ENCODE data around the gene POGK. TPM values are rescaled to one million over a fixed set of nuclear protein-coding genes. Genes with fewer than 3 reads are reported as not detected.
A peak's percentile ranks its signal among the peaks of the same experiment; 100 is the strongest.

Gene POGK
- total RNA-seq, 2 experiments from 2014 or later = 16.1 to 17.6 TPM

DNA sequence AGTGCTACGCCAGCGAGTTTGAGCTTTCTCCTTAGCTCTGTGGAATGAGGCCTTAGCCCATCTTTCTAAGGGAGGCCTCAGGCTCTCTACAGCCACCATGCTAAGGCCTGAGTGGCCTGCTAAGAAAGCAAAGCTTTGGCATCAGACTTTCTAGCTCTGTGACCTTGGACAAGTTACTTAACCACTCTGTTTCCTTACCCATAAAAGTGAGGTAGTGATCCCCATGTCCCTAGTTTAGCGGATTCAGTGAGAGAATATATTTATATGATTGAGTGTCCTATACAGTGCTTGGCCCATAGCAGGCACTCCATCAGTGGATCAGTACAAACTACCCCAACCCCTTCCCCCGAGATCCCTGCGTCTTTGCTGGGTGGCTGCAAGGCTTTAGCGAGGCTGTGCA is 4.0 kb downstream of the POGK start:
- no peaks in the 10 kb centered on the region for H3K9me3 ChIP-seq (ENCODE audit: control insufficient read depth in 1 of 2, insufficient read depth in 1 of 2, low read length in 2 of 2)
- peaks cover 55% of the 10 kb centered on the region for H3K4me1 ChIP-seq (ENCODE audit: insufficient read depth, low read length)
- intact Hi-C loops (cut with DNase I, micrococcal nuclease) = no loop called here
- H3K9me3 Mint-ChIP-seq = no peaks in the 10 kb centered on the region
- ChIA-PET CTCF (no interaction called here), POLR2A (interaction anchor here (2.1 kb wide), 1 partner anchor 33 kb away, joined by 5 read pairs; the partner anchor contains the start of gene TADA1)
- H3K4me3 Mint-ChIP-seq = no peak overlapping the region
- H3K4me1 Mint-ChIP-seq (ENCODE audit: low read depth) = peaks cover 85% of the 10 kb centered on the region
- peak overlapping the region; percentile 75 for H3K27ac Mint-ChIP-seq
- TF ChIP-seq, protein P1, sequence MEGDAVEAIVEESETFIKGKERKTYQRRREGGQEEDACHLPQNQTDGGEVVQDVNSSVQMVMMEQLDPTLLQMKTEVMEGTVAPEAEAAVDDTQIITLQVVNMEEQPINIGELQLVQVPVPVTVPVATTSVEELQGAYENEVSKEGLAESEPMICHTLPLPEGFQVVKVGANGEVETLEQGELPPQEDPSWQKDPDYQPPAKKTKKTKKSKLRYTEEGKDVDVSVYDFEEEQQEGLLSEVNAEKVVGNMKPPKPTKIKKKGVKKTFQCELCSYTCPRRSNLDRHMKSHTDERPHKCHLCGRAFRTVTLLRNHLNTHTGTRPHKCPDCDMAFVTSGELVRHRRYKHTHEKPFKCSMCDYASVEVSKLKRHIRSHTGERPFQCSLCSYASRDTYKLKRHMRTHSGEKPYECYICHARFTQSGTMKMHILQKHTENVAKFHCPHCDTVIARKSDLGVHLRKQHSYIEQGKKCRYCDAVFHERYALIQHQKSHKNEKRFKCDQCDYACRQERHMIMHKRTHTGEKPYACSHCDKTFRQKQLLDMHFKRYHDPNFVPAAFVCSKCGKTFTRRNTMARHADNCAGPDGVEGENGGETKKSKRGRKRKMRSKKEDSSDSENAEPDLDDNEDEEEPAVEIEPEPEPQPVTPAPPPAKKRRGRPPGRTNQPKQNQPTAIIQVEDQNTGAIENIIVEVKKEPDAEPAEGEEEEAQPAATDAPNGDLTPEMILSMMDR (IDR thresholded peaks at IDR 0.05) = no peak
- DNase-seq = no peak
- H3K27ac ChIP-seq (ENCODE audit: low read depth in 1 of 2, low read length in 2 of 2) = no peak overlapping the region
- no peaks in the 10 kb centered on the region for H3K27me3 Mint-ChIP-seq
- no peaks in the 10 kb centered on the region for H3K27me3 ChIP-seq (ENCODE audit: control insufficient read depth in 1 of 2, insufficient read depth in 2 of 2, low read length in 2 of 2)
- H3K4me3 ChIP-seq (ENCODE audit: low read length) = no peak overlapping the region
- peaks cover 80% of the 10 kb centered on the region for H3K36me3 Mint-ChIP-seq (ENCODE audit: low read depth)
- ATAC-seq (ENCODE audit: poor library complexity) = no peak
- H3K36me3 ChIP-seq (ENCODE audit: insufficient read depth, low read length) = peaks cover 74% of the 10 kb centered on the region

GRCh38 chr1:166843769-166844596 is 4.7 kb downstream of the POGK start:
- Histone ChIP-seq H3K4me1 (ENCODE audit: insufficient read depth, low read length) (peaks cover 48% of the 10 kb centered on the region), H3K27ac (ENCODE audit: low read depth in 1 of 2, low read length in 2 of 2) (no peak overlapping the region), H3K27me3 (ENCODE audit: control insufficient read depth in 1 of 2, insufficient read depth in 2 of 2, low read length in 2 of 2) (no peaks in the 10 kb centered on the region), H3K36me3 (ENCODE audit: insufficient read depth, low read length) (peaks cover 81% of the 10 kb centered on the region), H3K9me3 (ENCODE audit: control insufficient read depth in 1 of 2, insufficient read depth in 1 of 2, low read length in 2 of 2) (no peaks in the 10 kb centered on the region), H3K4me3 (ENCODE audit: low read length) (no peak overlapping the region)
- DNase-seq (no peak), ATAC-seq (ENCODE audit: poor library complexity) (no peak)
- Mint-ChIP-seq H3K4me1 (ENCODE audit: low read depth) (peaks cover 79% of the 10 kb centered on the region), H3K9me3 (no peaks in the 10 kb centered on the region), H3K4me3 (no peak overlapping the region), H3K27me3 (no peaks in the 10 kb centered on the region), H3K36me3 (ENCODE audit: low read depth) (peaks cover 87% of the 10 kb centered on the region), H3K27ac (peak overlapping the region; percentile 75)
- ChIA-PET CTCF (interaction anchor here (1.0 kb wide), 1 partner anchor 12 kb away, joined by 3 read pairs; no protein-coding TSS in a partner anchor), POLR2A (interaction anchor here (2.1 kb wide), 1 partner anchor 32 kb away, joined by 5 read pairs; the partner anchor contains the start of gene TADA1)
- TF ChIP-seq, protein P1 (IDR thresholded peaks at IDR 0.05) = no peak
- intact Hi-C loops (cut with DNase I, micrococcal nuclease) = no loop called here

DNA sequence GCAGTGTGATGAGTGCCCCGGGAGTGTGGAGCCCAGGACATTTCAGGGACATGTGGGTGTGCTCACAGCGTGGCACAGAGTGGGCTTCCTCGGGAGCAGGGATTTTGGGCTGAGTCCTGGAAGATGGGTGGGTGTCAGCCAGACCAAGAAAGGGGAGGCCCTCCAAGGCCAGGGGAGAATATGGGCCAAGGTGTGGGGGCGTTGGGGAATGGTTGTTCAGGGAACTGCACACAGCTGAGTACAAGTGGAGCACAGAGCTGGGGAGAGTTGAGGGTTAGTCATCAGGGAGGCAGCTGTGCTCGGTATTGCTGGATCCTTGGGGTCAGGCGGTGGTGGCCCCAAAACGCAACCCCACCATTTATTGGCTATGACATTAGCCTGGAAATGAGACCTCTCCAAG is 5.5 kb downstream of the POGK start:
- intact Hi-C loops (cut with DNase I, micrococcal nuclease) = no loop called here
- Mint-ChIP-seq H3K27ac (peak overlapping the region; percentile 75), H3K27me3 (no peaks in the 10 kb centered on the region), H3K36me3 (ENCODE audit: low read depth) (peaks cover 95% of the 10 kb centered on the region), H3K9me3 (no peaks in the 10 kb centered on the region), H3K4me1 (ENCODE audit: low read depth) (peaks cover 77% of the 10 kb centered on the region), H3K4me3 (no peak overlapping the region)
- TF ChIP-seq, protein P1 (IDR thresholded peaks at IDR 0.05) = no peak
- no peaks in the 10 kb centered on the region for H3K27me3 ChIP-seq (ENCODE audit: control insufficient read depth in 1 of 2, insufficient read depth in 2 of 2, low read length in 2 of 2)
- POLR2A ChIA-PET = no interaction called here
- peaks cover 89% of the 10 kb centered on the region for H3K36me3 ChIP-seq (ENCODE audit: insufficient read depth, low read length)
- H3K9me3 ChIP-seq (ENCODE audit: control insufficient read depth in 1 of 2, insufficient read depth in 1 of 2, low read length in 2 of 2) = no peaks in the 10 kb centered on the region
- DNase-seq (no peak), ATAC-seq (ENCODE audit: poor library complexity) (no peak)
- H3K4me1 ChIP-seq (ENCODE audit: insufficient read depth, low read length) = peaks cover 47% of the 10 kb centered on the region
- CTCF ChIA-PET = interaction anchor here (1.0 kb wide), 1 partner anchor 11 kb away, joined by 3 read pairs; no protein-coding TSS in a partner anchor
- H3K4me3 ChIP-seq (ENCODE audit: low read length) = no peak overlapping the region
- no peak overlapping the region for H3K27ac ChIP-seq (ENCODE audit: low read depth in 1 of 2, low read length in 2 of 2)

All from CD4-positive, alpha-beta T cell (primary cell).